K562 (cell line): Measurements from ENCODE around the gene SLC17A6. TPM values are rescaled to one million over a fixed set of nuclear protein-coding genes. Genes with fewer than 3 reads are reported as not detected.

ENCODE experiments used
- polyA plus RNA-seq, 8 experiments: library from polyadenylated mRNA; depleted of rRNA in 4 of 8; stranded (reverse) in 5 of 8; unstranded in 3 of 8; fragments of >200 nt; fragmentation: Nextera tagmentation in 2 of 8; fragmentation: Illumina TruSeq in 1 of 8; extraction: Ambion mirVana in 2 of 8; extraction: Trizol in 1 of 8; gene quantifications; 2 replicates each; pipeline versions ENCODE4 v1.2.1 to v1.2.3, GENCODE V29; 2011 to 2014; ENCODE audit warnings: inconsistent platforms in 1 of 8, missing spikeins in 1 of 8
- total RNA-seq, 7 experiments: library from RNA; depleted of rRNA in 6 of 7; stranded (reverse); fragments of >200 nt in 6 of 7; fragmentation: Illumina TruSeq in 2 of 7; extraction: Trizol in 2 of 7; gene quantifications; 2 replicates each; pipeline versions ENCODE4 v1.2.1 to v1.2.3, GENCODE V29; 2011 to 2021; ENCODE audit warnings: low replicate concordance in 1 of 7

Gene SLC17A6
- total and polyA plus RNA-seq, 9 of the 15 experiments (the other 6 are each of a cell fraction or from before 2014, with no cell fraction given): not detected

Other genes with a start within 250 kb of the SLC17A6 start
- gene ANO5, start 145.3 kb upstream of the SLC17A6 start, total RNA-seq (2014; rRNA removed): 0.20 and 0.27 TPM in 2 replicates
- gene ANO5, start 145.3 kb upstream of the SLC17A6 start, total RNA-seq (2014; rRNA removed; fragmentation: Illumina TruSeq; extraction: Trizol): 0.54 and 0.58 TPM in 2 replicates
- 0.36 and 0.75 TPM in 2 replicates for gene ANO5, start 145.3 kb upstream of the SLC17A6 start, total RNA-seq (2015; rRNA removed; fragmentation: Illumina TruSeq; extraction: Trizol)
- 0.34 and 0.51 TPM in 2 replicates for gene ANO5, start 145.3 kb upstream of the SLC17A6 start, total RNA-seq (2021)
- gene ANO5, start 145.3 kb upstream of the SLC17A6 start, polyA plus RNA-seq (2011; rRNA removed): 0.03 and 0.33 TPM in 2 replicates
- 0.22 and 0.28 TPM in 2 replicates for gene ANO5, start 145.3 kb upstream of the SLC17A6 start, polyA plus RNA-seq (2014; fragmentation: Illumina TruSeq; extraction: Trizol)
- gene ANO5, start 145.3 kb upstream of the SLC17A6 start, polyA plus RNA-seq (2014; fragmentation: Nextera tagmentation; extraction: Ambion mirVana): under 1 TPM; 0.23 to 0.24 TPM
- gene ANO5, start 145.3 kb upstream of the SLC17A6 start, polyA plus RNA-seq (2014; rRNA removed): 0.16 and 0.42 TPM in 2 replicates